Astrocyte (in vitro differentiated cells and primary cell): ENCODE measurements around the gene HTR3E.

Experiments used
- EZH2 ChIP-seq: IDR thresholded peaks from 2 replicates; pipeline ENCODE4 v1.6.1; 2012; ENCODE audit warnings: mild to moderate bottlenecking, low read length, inconsistent platforms; ENCODE audit not compliant: insufficient read depth
- TF ChIP-seq, protein P1 (sequence below): IDR thresholded peaks from 2 replicates; pipeline ENCODE4 v1.5.1; 2011; ENCODE audit warnings: low read depth, mild to moderate bottlenecking, inconsistent platforms, low read length, moderate library complexity; ENCODE audit not compliant: insufficient read depth

DNA sequence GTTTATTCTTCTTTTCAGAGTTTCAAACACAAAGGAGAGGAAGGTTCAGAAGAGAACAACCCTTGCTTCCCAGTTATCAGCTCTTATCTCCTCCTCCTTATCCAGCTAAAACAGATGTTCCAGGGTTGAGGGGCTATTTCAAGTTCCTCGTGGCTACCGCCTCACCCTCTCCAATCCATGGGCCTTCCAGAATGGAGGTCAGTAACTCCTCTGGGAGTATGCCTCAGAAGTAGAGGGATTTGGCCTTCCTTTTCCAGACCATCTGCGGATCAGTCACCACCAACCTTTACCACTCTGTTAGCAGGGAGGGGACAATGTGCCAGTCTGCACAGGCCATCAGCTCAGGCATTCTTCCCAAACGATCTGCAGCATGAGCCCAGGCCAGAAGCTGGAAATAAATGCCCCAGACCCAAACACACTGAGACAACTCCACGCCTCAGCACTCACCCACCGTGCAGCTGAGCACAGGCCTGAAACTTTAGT, 29.2 kb upstream of the HTR3E start:
- TF ChIP-seq, protein P1, sequence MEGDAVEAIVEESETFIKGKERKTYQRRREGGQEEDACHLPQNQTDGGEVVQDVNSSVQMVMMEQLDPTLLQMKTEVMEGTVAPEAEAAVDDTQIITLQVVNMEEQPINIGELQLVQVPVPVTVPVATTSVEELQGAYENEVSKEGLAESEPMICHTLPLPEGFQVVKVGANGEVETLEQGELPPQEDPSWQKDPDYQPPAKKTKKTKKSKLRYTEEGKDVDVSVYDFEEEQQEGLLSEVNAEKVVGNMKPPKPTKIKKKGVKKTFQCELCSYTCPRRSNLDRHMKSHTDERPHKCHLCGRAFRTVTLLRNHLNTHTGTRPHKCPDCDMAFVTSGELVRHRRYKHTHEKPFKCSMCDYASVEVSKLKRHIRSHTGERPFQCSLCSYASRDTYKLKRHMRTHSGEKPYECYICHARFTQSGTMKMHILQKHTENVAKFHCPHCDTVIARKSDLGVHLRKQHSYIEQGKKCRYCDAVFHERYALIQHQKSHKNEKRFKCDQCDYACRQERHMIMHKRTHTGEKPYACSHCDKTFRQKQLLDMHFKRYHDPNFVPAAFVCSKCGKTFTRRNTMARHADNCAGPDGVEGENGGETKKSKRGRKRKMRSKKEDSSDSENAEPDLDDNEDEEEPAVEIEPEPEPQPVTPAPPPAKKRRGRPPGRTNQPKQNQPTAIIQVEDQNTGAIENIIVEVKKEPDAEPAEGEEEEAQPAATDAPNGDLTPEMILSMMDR, result no peak
- no peak for TF ChIP-seq EZH2
